Endothelial cell of umbilical vein (primary cell): ENCODE measurements around the gene NME7.

Experiments
- EZH2 ChIP-seq: IDR thresholded peaks from 2 replicates; pipeline ENCODE4 v1.6.1; 2012; ENCODE audit warnings: borderline replicate concordance, low read depth, mild to moderate bottlenecking, moderate library complexity, low read length, inconsistent platforms; ENCODE audit not compliant: severe bottlenecking
- FOS ChIP-seq: IDR thresholded peaks from 2 replicates; pipeline ENCODE4 v1.6.1; 2011; ENCODE audit warnings: mild to moderate bottlenecking, low read length, moderate library complexity, borderline replicate concordance; ENCODE audit not compliant: insufficient read depth
- GATA2 ChIP-seq: IDR thresholded peaks from 2 replicates; pipeline ENCODE4 v1.7.0; 2011; ENCODE audit warnings: low read depth, mild to moderate bottlenecking, moderate library complexity, mixed read lengths, low read length; ENCODE audit not compliant: insufficient read length, insufficient read depth
- JUN ChIP-seq: IDR thresholded peaks from 2 replicates; pipeline ENCODE4 v1.6.1; 2011; ENCODE audit warnings: borderline replicate concordance, low read depth; ENCODE audit not compliant: insufficient read length, insufficient read depth
- TF ChIP-seq, protein P1 (sequence below), 2 donors: IDR thresholded peaks; 1 replicate in 1 of 2; 2 replicates in 1 of 2; pipeline ENCODE4 v1.5.1; 2011; ENCODE audit warnings: low read length in 2 of 2, mild to moderate bottlenecking in 2 of 2, moderate library complexity in 2 of 2, control low read depth in 1 of 2, inconsistent platforms in 1 of 2, low read depth in 1 of 2; ENCODE audit not compliant: insufficient read depth in 1 of 2; ENCODE audit errors: extremely low read depth in 1 of 2

DNA sequence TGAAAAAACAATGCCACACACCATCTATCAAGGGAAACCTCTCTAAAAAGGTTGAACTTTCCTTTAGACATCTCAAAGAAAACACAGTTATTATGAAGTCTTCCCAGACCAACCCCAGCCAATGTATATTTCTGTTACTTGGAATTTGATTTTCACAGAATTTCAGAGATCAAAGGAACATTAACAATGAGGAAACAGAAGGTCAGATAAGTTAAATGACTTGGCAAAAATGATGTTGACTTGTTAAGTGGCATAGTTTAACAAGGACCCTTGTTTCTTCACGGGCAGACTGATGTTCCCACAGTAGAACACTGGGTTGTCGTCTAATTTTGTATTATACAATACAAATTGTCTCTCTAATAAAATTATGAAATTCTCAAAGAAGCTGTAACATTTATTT lies 29.0 kb downstream of the NME7 start:
- TF ChIP-seq EZH2 (no peak), FOS (no peak), JUN (no peak), GATA2 (no peak)
- TF ChIP-seq, protein P1, sequence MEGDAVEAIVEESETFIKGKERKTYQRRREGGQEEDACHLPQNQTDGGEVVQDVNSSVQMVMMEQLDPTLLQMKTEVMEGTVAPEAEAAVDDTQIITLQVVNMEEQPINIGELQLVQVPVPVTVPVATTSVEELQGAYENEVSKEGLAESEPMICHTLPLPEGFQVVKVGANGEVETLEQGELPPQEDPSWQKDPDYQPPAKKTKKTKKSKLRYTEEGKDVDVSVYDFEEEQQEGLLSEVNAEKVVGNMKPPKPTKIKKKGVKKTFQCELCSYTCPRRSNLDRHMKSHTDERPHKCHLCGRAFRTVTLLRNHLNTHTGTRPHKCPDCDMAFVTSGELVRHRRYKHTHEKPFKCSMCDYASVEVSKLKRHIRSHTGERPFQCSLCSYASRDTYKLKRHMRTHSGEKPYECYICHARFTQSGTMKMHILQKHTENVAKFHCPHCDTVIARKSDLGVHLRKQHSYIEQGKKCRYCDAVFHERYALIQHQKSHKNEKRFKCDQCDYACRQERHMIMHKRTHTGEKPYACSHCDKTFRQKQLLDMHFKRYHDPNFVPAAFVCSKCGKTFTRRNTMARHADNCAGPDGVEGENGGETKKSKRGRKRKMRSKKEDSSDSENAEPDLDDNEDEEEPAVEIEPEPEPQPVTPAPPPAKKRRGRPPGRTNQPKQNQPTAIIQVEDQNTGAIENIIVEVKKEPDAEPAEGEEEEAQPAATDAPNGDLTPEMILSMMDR (IDR thresholded peaks at IDR 0.05; ENCODE audit: extremely low read depth in 1 of 2, insufficient read depth in 1 of 2, low read depth in 1 of 2, low read length in 2 of 2), result no peak
